ENCODE results near the gene ARMH3. TPM values are rescaled to one million over a fixed set of nuclear protein-coding genes. Genes with fewer than 3 reads are reported as not detected.

The ARMH3 gene
- total and polyA plus RNA-seq, 10 donors = 11.6 to 37.4 (median 21.6) TPM

Small RNA genes lying within 50 kb of the gene (small RNA-seq; reads per million reads assigned to genes)
- gene AL500527.1 (0 reads per million in 4 donors), gene AL500527.2 (0 reads per million in 4 donors), gene RF00017 (0 reads per million in 4 donors), gene RF00019 (0 reads per million in 4 donors)

Other genes starting within 250 kb of the ARMH3 start
- 100 to 1,000 TPM; 143 to 234 (median 172) TPM for gene OGA, start 237.7 kb downstream of the ARMH3 start, total RNA-seq
- 10 to 100 TPM; 65.7 to 87.0 (median 68.3) TPM for gene OGA, start 237.7 kb downstream of the ARMH3 start, polyA plus RNA-seq
- gene KCNIP2, start 212.4 kb downstream of the ARMH3 start, total RNA-seq = 1 to 10 TPM; 4.2 to 8.6 (median 6.5) TPM
- gene KCNIP2, start 212.4 kb downstream of the ARMH3 start, polyA plus RNA-seq = 1 to 10 TPM in 2 of 3 donors, under 1 TPM in 1; 1.00 to 1.7 (median 1.3) TPM
- 10 to 100 TPM; 15.9 to 29.5 (median 21.9) TPM for gene HPS6, start 9.2 kb upstream of the ARMH3 start, total RNA-seq
- gene HPS6, start 9.2 kb upstream of the ARMH3 start, polyA plus RNA-seq = 10 to 100 TPM in 2 of 3 donors, 1 to 10 TPM in 1; 7.2 to 14.1 (median 10.8) TPM
- gene LDB1, start 64.2 kb upstream of the ARMH3 start, total RNA-seq = 10 to 100 TPM; 59.3 to 89.9 (median 71.1) TPM
- 10 to 100 TPM; 22.5 to 50.2 (median 25.4) TPM for gene LDB1, start 64.2 kb upstream of the ARMH3 start, polyA plus RNA-seq
- gene PPRC1, start 76.9 kb upstream of the ARMH3 start, total RNA-seq = 10 to 100 TPM; 22.3 to 52.5 (median 30.9) TPM
- 10 to 100 TPM; 12.1 to 22.0 (median 15.4) TPM for gene PPRC1, start 76.9 kb upstream of the ARMH3 start, polyA plus RNA-seq
- 10 to 100 TPM; 37.2 to 60.0 (median 42.3) TPM for gene NOLC1, start 96.2 kb upstream of the ARMH3 start, total RNA-seq
- gene NOLC1, start 96.2 kb upstream of the ARMH3 start, polyA plus RNA-seq = 10 to 100 TPM; 24.6 to 36.1 (median 34.8) TPM
- 1 to 10 TPM in 1 of 7 donors, under 1 TPM in 4, not detected in 2; 0.26 to 2.0 (median 0.64) TPM for gene ELOVL3, start 170.1 kb upstream of the ARMH3 start, total RNA-seq
- gene ELOVL3, start 170.1 kb upstream of the ARMH3 start, polyA plus RNA-seq = 1 to 10 TPM in 2 of 3 donors, under 1 TPM in 1; 0.08 to 1.1 (median 1.1) TPM
- gene PITX3, start 185.3 kb upstream of the ARMH3 start, total RNA-seq = not detected
- not detected for gene PITX3, start 185.3 kb upstream of the ARMH3 start, polyA plus RNA-seq
- gene GBF1, start 189.4 kb upstream of the ARMH3 start, total RNA-seq = 10 to 100 TPM; 36.4 to 42.1 (median 41.3) TPM
- gene GBF1, start 189.4 kb upstream of the ARMH3 start, polyA plus RNA-seq = 10 to 100 TPM in 1 of 3 donors, 1 to 10 TPM in 2; 5.8 to 11.5 (median 7.3) TPM